SHP77 (cell line): ENCODE data around the gene GDPD4.
A peak's percentile ranks its signal among the peaks of the same experiment; 100 is the strongest.

Experiments used
- DNase-seq, 2 experiments: peaks; one replicate each; lab custom pipeline; 2025; lab: John Stamatoyannopoulos, UW

The GDPD4 gene

GRCh38 chr11:77175021-77175842 is 126.3 kb downstream of the GDPD4 start:
- DNase-seq, result no peak

- DNase-seq, result peak; percentile 35 to 47
Measured at GRCh38 chr11:77174559-77174958, 126.9 kb downstream of the GDPD4 start.

- DNase-seq, result no peak
Measured at GRCh38 chr11:77173494-77173893, 128.0 kb downstream of the GDPD4 start.

GRCh38 chr11:77172666-77172982 is 128.9 kb downstream of the GDPD4 start:
- DNase-seq, result no peak

- DNase-seq, result no peak
Measured at GRCh38 chr11:77171885-77172665, 129.4 kb downstream of the GDPD4 start.

- DNase-seq, result no peak
Measured at GRCh38 chr11:77171254-77171653, 130.2 kb downstream of the GDPD4 start.

GRCh38 chr11:77170107-77170506 is 131.4 kb downstream of the GDPD4 start:
- DNase-seq, result no peak

GRCh38 chr11:77167791-77168190 is 133.7 kb downstream of the GDPD4 start:
- no peak for DNase-seq

GRCh38 chr11:77167111-77167626 is 134.3 kb downstream of the GDPD4 start:
- DNase-seq, result no peak
